Measurements from ENCODE around the gene TMEM87A. TPM values are rescaled to one million over a fixed set of nuclear protein-coding genes. Genes with fewer than 3 reads are reported as not detected.

The TMEM87A gene
- total and polyA plus RNA-seq, 2 experiments from 2014 or later = 64.6 to 66.1 TPM

GRCh38 chr15:42283671-42284070, 10.4 kb upstream of the TMEM87A start:
- no peak for DNase-seq
- H3F3A ChIP-seq (ENCODE audit: insufficient read depth) = 0 out of 2 replicates have a peak, but pooled peaks cover 12% of the 10 kb centered on the region
- H3K9me3 ChIP-seq (ENCODE audit: low read depth) = no peaks in the 10 kb centered on the region
- no peak overlapping the region for H3K4me3 ChIP-seq
- peaks cover 25% of the 10 kb centered on the region for H3K36me3 ChIP-seq (ENCODE audit: low read depth)
- H3K79me2 ChIP-seq (ENCODE audit: insufficient read depth) = no peaks in the 10 kb centered on the region
- no peak overlapping the region for H2AFZ ChIP-seq
- no peak overlapping the region for H3K27ac ChIP-seq
- no peaks in the 10 kb centered on the region for H3K27me3 ChIP-seq (replicated peaks; ENCODE audit: insufficient read depth)
- TF ChIP-seq EZH2 (IDR thresholded peaks at IDR 0.05; ENCODE audit: insufficient read depth, poor library complexity, severe bottlenecking) = no peak
- in situ Hi-C loops (cut with MboI) = no loop called here
- H3K4me1 ChIP-seq (ENCODE audit: insufficient read depth) = peaks cover 12% of the 10 kb centered on the region; the same call in 1 of the 2 replicates
- H3K4me2 ChIP-seq (ENCODE audit: unreplicated experiment) = no peak overlapping the region
- H3K9ac ChIP-seq = no peak overlapping the region
- H3K9me2 ChIP-seq (ENCODE audit: insufficient read depth) = no peaks in the 10 kb centered on the region
- H4K20me1 ChIP-seq (ENCODE audit: insufficient read depth) = no peaks in the 10 kb centered on the region
- 93 to 94% methylated on average over 3 of the region's 3 CpGs for WGBS, 2 experiments (ENCODE audit: low coverage in 1 of 2, low lambda C conversion rate in 2 of 2, missing lambda C conversion rate in 2 of 2)

DNA sequence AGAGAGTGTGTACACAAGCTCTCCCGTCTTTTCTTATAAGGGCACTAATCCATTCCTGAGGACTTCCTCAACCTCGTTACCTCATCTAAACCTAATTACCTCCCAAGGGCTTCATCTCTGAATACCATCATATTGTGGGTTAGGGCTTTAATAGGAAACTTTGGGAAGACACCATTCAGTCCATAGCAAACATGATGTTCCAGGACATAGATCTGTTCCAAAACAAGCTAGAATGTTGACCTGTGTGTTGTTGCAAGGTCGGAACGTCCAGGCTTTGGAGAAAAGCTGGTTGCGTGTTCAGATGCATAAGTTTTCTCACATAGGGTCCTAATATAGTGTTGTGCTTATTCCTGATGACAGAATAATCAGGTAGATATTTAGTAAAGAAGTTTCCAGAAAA, 9.7 kb upstream of the TMEM87A start:
- H4K20me1 ChIP-seq (ENCODE audit: insufficient read depth) = no peaks in the 10 kb centered on the region
- 0 out of 2 replicates have a peak, but pooled peaks cover 12% of the 10 kb centered on the region for H3F3A ChIP-seq (ENCODE audit: insufficient read depth)
- no peak overlapping the region for H3K4me3 ChIP-seq
- in situ Hi-C loops (cut with MboI) = no loop called here
- no peaks in the 10 kb centered on the region for H3K9me2 ChIP-seq (ENCODE audit: insufficient read depth)
- H2AFZ ChIP-seq = no peak overlapping the region
- peaks cover 27% of the 10 kb centered on the region for H3K36me3 ChIP-seq (ENCODE audit: low read depth)
- no peak overlapping the region for H3K4me2 ChIP-seq (ENCODE audit: unreplicated experiment)
- TF ChIP-seq EZH2 (IDR thresholded peaks at IDR 0.05; ENCODE audit: insufficient read depth, poor library complexity, severe bottlenecking) (no peak), EZH2phosphoT487 (IDR thresholded peaks at IDR 0.05; ENCODE audit: insufficient read depth, low read depth) (no peak)
- peaks cover 12% of the 10 kb centered on the region; the same call in 1 of the 2 replicates for H3K4me1 ChIP-seq (ENCODE audit: insufficient read depth)
- H3K9ac ChIP-seq = no peak overlapping the region
- H3K27ac ChIP-seq = no peak overlapping the region
- H3K79me2 ChIP-seq (ENCODE audit: insufficient read depth) = no peaks in the 10 kb centered on the region
- no peaks in the 10 kb centered on the region for H3K9me3 ChIP-seq (ENCODE audit: low read depth)
- no peaks in the 10 kb centered on the region for H3K27me3 ChIP-seq (replicated peaks; ENCODE audit: insufficient read depth)
- no peak for DNase-seq
- WGBS, 2 experiments (ENCODE audit: low coverage in 1 of 2, low lambda C conversion rate in 2 of 2, missing lambda C conversion rate in 2 of 2) = 72 to 75% methylated on average over 5 of the region's 5 CpGs

DNA sequence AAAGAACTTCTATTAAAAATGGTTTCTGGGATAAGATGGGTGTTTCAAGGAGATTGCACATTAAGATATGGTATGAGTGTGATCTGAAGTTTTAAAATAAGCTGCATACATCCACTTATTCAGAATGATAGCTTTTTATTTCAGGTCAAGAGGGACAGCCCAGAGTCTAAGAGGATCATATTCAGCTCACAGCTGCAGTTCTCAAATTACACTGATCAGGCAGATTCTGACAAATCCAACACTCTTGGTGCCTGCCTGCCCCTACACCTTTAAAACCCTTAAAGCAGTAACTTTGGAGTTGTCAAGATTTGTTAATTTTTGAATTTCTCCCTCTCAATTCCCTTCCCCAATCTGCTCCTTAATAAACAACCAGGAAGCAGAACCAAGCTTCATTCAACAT, 9.1 kb upstream of the TMEM87A start:
- Histone ChIP-seq H3K9me3 (ENCODE audit: low read depth) (no peaks in the 10 kb centered on the region), H3K4me1 (ENCODE audit: insufficient read depth) (peaks cover 12% of the 10 kb centered on the region; the same call in 1 of the 2 replicates), H3K4me2 (ENCODE audit: unreplicated experiment) (no peak overlapping the region), H3K79me2 (ENCODE audit: insufficient read depth) (peaks cover 3% of the 10 kb centered on the region; the same call in 1 of the 2 replicates), H3K36me3 (ENCODE audit: low read depth) (peaks cover 24% of the 10 kb centered on the region), H3K27ac (no peak overlapping the region), H3K27me3 (replicated peaks; ENCODE audit: insufficient read depth) (no peaks in the 10 kb centered on the region), H4K20me1 (ENCODE audit: insufficient read depth) (no peaks in the 10 kb centered on the region), H3K4me3 (no peak overlapping the region), H2AFZ (no peak overlapping the region), H3K9ac (no peak overlapping the region), H3K9me2 (ENCODE audit: insufficient read depth) (no peaks in the 10 kb centered on the region), H3F3A (ENCODE audit: insufficient read depth) (0 out of 2 replicates have a peak, but pooled peaks cover 12% of the 10 kb centered on the region)
- in situ Hi-C loops (cut with MboI) = no loop called here
- TF ChIP-seq EZH2phosphoT487 (IDR thresholded peaks at IDR 0.05; ENCODE audit: insufficient read depth, low read depth) (no peak), EZH2 (IDR thresholded peaks at IDR 0.05; ENCODE audit: insufficient read depth, poor library complexity, severe bottlenecking) (no peak)
- DNase-seq = no peak

DNA sequence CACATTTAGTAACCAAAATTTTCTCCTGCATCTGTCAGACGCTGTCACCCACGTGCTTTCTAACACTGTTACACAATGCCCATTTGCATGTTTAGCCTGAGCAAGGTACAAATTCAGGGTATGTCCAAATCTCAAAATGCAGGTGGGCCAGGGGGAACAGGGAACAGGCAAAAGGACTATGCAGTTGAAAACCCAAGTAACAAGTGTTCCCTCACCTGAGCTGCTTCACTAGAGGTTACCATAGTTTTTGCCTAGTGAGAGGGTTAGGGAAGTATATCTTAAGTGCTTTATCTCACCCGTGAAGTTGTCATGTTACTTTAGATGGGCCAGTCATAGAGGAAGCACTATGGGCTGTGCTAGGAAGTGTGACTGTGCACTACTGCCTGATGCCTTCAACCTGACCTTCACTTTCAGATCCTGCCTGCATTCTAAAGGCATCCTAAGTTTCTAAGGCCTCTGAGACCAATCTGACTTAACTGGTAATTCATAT, 6.0 kb upstream of the TMEM87A start:
- H3K9me3 ChIP-seq (ENCODE audit: low read depth) = no peaks in the 10 kb centered on the region
- no peaks in the 10 kb centered on the region for H3K9me2 ChIP-seq (ENCODE audit: insufficient read depth)
- H2AFZ ChIP-seq = no peak overlapping the region
- H3K79me2 ChIP-seq (ENCODE audit: insufficient read depth) = peaks cover 32% of the 10 kb centered on the region
- DNase-seq = no peak
- no peak overlapping the region for H3K27ac ChIP-seq
- H3K9ac ChIP-seq = no peak overlapping the region
- H3K4me3 ChIP-seq = no peak overlapping the region
- peaks cover 20% of the 10 kb centered on the region for H3K4me1 ChIP-seq (ENCODE audit: insufficient read depth)
- peaks cover 21% of the 10 kb centered on the region for H3K36me3 ChIP-seq (ENCODE audit: low read depth)
- H3K27me3 ChIP-seq (replicated peaks; ENCODE audit: insufficient read depth) = no peaks in the 10 kb centered on the region
- H4K20me1 ChIP-seq (ENCODE audit: insufficient read depth) = no peaks in the 10 kb centered on the region
- TF ChIP-seq EZH2 (IDR thresholded peaks at IDR 0.05; ENCODE audit: insufficient read depth, poor library complexity, severe bottlenecking) = no peak
- no peak for TF ChIP-seq EZH2phosphoT487 (IDR thresholded peaks at IDR 0.05; ENCODE audit: insufficient read depth, low read depth)
- no peak overlapping the region for H3K4me2 ChIP-seq (ENCODE audit: unreplicated experiment)
- in situ Hi-C loops (cut with MboI) = no loop called here
- WGBS, 2 experiments (ENCODE audit: low coverage in 1 of 2, low lambda C conversion rate in 2 of 2, missing lambda C conversion rate in 2 of 2) = 67% methylated on average over 3 of the region's 3 CpGs
- peaks cover 15% of the 10 kb centered on the region for H3F3A ChIP-seq (ENCODE audit: insufficient read depth)

DNA sequence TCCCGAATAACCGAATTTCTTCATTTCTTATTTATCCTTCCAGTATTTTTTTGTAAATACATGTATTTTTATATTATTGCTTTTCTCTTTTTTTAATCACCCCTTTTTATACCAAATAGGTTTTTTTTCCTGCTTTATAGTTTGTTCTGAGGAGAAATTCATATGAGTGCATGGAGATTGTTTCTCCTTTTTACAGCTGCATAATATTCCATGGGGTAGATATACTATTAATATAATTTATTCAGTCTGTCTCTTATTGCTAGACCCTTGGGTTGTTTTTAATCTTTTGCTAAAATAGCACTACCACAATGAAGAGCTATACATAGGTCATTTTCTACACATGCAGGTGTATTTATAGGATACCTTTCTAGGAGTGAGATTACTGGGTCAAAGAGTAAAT, 3.5 kb upstream of the TMEM87A start:
- Histone ChIP-seq H3K9me2 (ENCODE audit: insufficient read depth) (no peaks in the 10 kb centered on the region), H3K27me3 (replicated peaks; ENCODE audit: insufficient read depth) (no peaks in the 10 kb centered on the region), H3K4me2 (ENCODE audit: unreplicated experiment) (no peak overlapping the region), H3K79me2 (ENCODE audit: insufficient read depth) (peaks cover 43% of the 10 kb centered on the region), H3K9me3 (ENCODE audit: low read depth) (no peaks in the 10 kb centered on the region), H2AFZ (no peak overlapping the region), H4K20me1 (ENCODE audit: insufficient read depth) (no peaks in the 10 kb centered on the region), H3K27ac (no peak overlapping the region), H3K9ac (no peak overlapping the region), H3K4me3 (no peak overlapping the region), H3K36me3 (ENCODE audit: low read depth) (peaks cover 16% of the 10 kb centered on the region; the same call in 1 of the 2 replicates), H3F3A (ENCODE audit: insufficient read depth) (peaks cover 23% of the 10 kb centered on the region), H3K4me1 (ENCODE audit: insufficient read depth) (peaks cover 22% of the 10 kb centered on the region)
- TF ChIP-seq EZH2 (IDR thresholded peaks at IDR 0.05; ENCODE audit: insufficient read depth, poor library complexity, severe bottlenecking) = no peak
- TF ChIP-seq EZH2phosphoT487 (IDR thresholded peaks at IDR 0.05; ENCODE audit: insufficient read depth, low read depth) = no peak
- no peak for DNase-seq
- 98 to 100% methylated on average over 2 of the region's 2 CpGs for WGBS, 2 experiments (ENCODE audit: low coverage in 1 of 2, low lambda C conversion rate in 2 of 2, missing lambda C conversion rate in 2 of 2)
- in situ Hi-C loops (cut with MboI) = no loop called here

Measured in GM23248 (cell line).